ENCODE results near the gene PCCA. TPM values are rescaled to one million over a fixed set of nuclear protein-coding genes. Genes with fewer than 3 reads are reported as not detected.

Gene PCCA
- total RNA-seq, 2 donors from 2014 or later = 52.7 to 66.4 TPM

- H3K27ac ChIP-seq = no peak overlapping the region
- intact Hi-C loops (cut with DNase I) = no loop called here
- DNase-seq (ENCODE audit: low spot score) = no peak
- H3K9me3 ChIP-seq = no peaks in the 10 kb centered on the region
- H3K27me3 ChIP-seq (replicated peaks; ENCODE audit: insufficient read depth) = no peaks in the 10 kb centered on the region
- H3K4me3 ChIP-seq = no peak overlapping the region
- TF ChIP-seq POLR2A (IDR thresholded peaks at IDR 0.05) (no peak), POLR2AphosphoS5 (IDR thresholded peaks at IDR 0.05) (no peak)
- TF ChIP-seq, protein P1, sequence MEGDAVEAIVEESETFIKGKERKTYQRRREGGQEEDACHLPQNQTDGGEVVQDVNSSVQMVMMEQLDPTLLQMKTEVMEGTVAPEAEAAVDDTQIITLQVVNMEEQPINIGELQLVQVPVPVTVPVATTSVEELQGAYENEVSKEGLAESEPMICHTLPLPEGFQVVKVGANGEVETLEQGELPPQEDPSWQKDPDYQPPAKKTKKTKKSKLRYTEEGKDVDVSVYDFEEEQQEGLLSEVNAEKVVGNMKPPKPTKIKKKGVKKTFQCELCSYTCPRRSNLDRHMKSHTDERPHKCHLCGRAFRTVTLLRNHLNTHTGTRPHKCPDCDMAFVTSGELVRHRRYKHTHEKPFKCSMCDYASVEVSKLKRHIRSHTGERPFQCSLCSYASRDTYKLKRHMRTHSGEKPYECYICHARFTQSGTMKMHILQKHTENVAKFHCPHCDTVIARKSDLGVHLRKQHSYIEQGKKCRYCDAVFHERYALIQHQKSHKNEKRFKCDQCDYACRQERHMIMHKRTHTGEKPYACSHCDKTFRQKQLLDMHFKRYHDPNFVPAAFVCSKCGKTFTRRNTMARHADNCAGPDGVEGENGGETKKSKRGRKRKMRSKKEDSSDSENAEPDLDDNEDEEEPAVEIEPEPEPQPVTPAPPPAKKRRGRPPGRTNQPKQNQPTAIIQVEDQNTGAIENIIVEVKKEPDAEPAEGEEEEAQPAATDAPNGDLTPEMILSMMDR (IDR thresholded peaks at IDR 0.05) = no peak
- WGBS = 39% methylated on average over 2 of the region's 2 CpGs
- no peaks in the 10 kb centered on the region for H3K36me3 ChIP-seq
- H3K4me1 ChIP-seq (replicated peaks) = no peaks in the 10 kb centered on the region
These were observed 275.0 kb downstream of the PCCA start for GRCh38 chr13:100363874-100364273.

GRCh38 chr13:100364591-100364990 is 275.7 kb downstream of the PCCA start:
- 96% methylated on average over 4 of the region's 4 CpGs for WGBS
- Histone ChIP-seq H3K9me3 (no peaks in the 10 kb centered on the region), H3K4me3 (no peak overlapping the region), H3K36me3 (no peaks in the 10 kb centered on the region), H3K27ac (no peak overlapping the region), H3K27me3 (replicated peaks; ENCODE audit: insufficient read depth) (no peaks in the 10 kb centered on the region), H3K4me1 (replicated peaks) (no peaks in the 10 kb centered on the region)
- intact Hi-C loops (cut with DNase I) = no loop called here
- no peak for DNase-seq (ENCODE audit: low spot score)
- TF ChIP-seq POLR2AphosphoS5 (IDR thresholded peaks at IDR 0.05) = no peak
- TF ChIP-seq, protein P1 (IDR thresholded peaks at IDR 0.05) = no peak
- TF ChIP-seq POLR2A (IDR thresholded peaks at IDR 0.05) = no peak

- Histone ChIP-seq H3K27me3 (replicated peaks; ENCODE audit: insufficient read depth) (no peaks in the 10 kb centered on the region), H3K4me1 (replicated peaks) (no peaks in the 10 kb centered on the region), H3K36me3 (no peaks in the 10 kb centered on the region), H3K4me3 (no peak overlapping the region), H3K27ac (no peak overlapping the region), H3K9me3 (no peaks in the 10 kb centered on the region)
- no peak for DNase-seq (ENCODE audit: low spot score)
- 97% methylated on average over 3 of the region's 3 CpGs for WGBS
- intact Hi-C loops (cut with DNase I) = no loop called here
- no peak for TF ChIP-seq POLR2A (IDR thresholded peaks at IDR 0.05)
- TF ChIP-seq, protein P1 (IDR thresholded peaks at IDR 0.05) = no peak
- TF ChIP-seq POLR2AphosphoS5 (IDR thresholded peaks at IDR 0.05) = no peak
These were observed 276.8 kb downstream of the PCCA start for GRCh38 chr13:100365680-100366079.

GRCh38 chr13:100378533-100378932 is 289.6 kb downstream of the PCCA start:
- H3K27ac ChIP-seq = no peak overlapping the region
- H3K36me3 ChIP-seq = no peaks in the 10 kb centered on the region
- H3K4me1 ChIP-seq (replicated peaks) = no peaks in the 10 kb centered on the region

DNA sequence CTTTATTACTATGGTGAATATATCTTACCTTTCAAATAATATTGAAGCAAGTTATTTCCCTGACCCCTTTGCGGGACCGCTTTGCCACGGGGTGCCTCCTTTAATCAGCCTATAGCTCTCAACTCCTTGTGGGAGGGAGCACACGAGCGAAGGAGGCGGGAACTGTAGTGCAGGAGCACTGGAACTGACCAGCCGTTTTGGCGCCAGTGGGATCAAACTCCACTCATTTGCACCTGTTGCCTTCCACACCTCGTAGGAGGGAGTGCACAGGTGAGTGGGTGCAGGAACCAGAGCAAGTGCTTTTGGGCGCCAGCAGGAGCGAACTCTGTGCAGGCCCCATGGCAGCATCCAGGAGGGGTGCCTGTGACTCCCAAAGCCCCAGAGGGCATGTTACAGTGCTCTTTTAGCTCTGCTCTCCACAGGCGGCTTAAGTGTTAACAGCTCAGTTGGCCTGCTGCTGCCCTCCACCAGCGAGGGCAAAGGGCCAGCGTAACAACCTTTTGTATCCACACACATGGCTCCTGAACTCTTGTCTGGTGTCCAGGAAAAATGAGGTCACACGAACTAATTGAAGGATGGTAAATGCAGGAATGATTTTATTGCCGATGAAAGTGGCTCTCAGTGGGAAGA is 292.8 kb downstream of the PCCA start:
- intact Hi-C loops (cut with DNase I) = no loop called here
- no peaks in the 10 kb centered on the region for H3K36me3 ChIP-seq
- no peak overlapping the region for H3K4me3 ChIP-seq
- no peak overlapping the region for H3K27ac ChIP-seq
- TF ChIP-seq, protein P1 (IDR thresholded peaks at IDR 0.05) = no peak
- no peak for TF ChIP-seq POLR2AphosphoS5 (IDR thresholded peaks at IDR 0.05)
- no peak for TF ChIP-seq POLR2A (IDR thresholded peaks at IDR 0.05)
- no peaks in the 10 kb centered on the region for H3K27me3 ChIP-seq (replicated peaks; ENCODE audit: insufficient read depth)
- 88% methylated on average over 16 of the region's 16 CpGs for WGBS
- no peaks in the 10 kb centered on the region for H3K4me1 ChIP-seq (replicated peaks)
- no peak for DNase-seq (ENCODE audit: low spot score)
- no peaks in the 10 kb centered on the region for H3K9me3 ChIP-seq

More at GRCh38 chr13:100378533-100378932, 289.6 kb downstream of the PCCA start:
- H3K9me3 ChIP-seq = no peaks in the 10 kb centered on the region
- TF ChIP-seq, protein P1 (IDR thresholded peaks at IDR 0.05) = no peak
- no peak for TF ChIP-seq POLR2A (IDR thresholded peaks at IDR 0.05)
- no peak for TF ChIP-seq POLR2AphosphoS5 (IDR thresholded peaks at IDR 0.05)
- no peak for DNase-seq (ENCODE audit: low spot score)
- H3K4me3 ChIP-seq = no peak overlapping the region
- intact Hi-C loops (cut with DNase I) = no loop called here
- H3K27me3 ChIP-seq (replicated peaks; ENCODE audit: insufficient read depth) = no peaks in the 10 kb centered on the region

All from prostate gland (tissue), 2 donors.